ENCODE data around the gene SECTM1.
"Not testable (repeated sequence)": the region's sequence is repeated elsewhere in the genome, so short reads cannot be mapped to it uniquely, and the experiment has no call there.

SECTM1 gene

DNA sequence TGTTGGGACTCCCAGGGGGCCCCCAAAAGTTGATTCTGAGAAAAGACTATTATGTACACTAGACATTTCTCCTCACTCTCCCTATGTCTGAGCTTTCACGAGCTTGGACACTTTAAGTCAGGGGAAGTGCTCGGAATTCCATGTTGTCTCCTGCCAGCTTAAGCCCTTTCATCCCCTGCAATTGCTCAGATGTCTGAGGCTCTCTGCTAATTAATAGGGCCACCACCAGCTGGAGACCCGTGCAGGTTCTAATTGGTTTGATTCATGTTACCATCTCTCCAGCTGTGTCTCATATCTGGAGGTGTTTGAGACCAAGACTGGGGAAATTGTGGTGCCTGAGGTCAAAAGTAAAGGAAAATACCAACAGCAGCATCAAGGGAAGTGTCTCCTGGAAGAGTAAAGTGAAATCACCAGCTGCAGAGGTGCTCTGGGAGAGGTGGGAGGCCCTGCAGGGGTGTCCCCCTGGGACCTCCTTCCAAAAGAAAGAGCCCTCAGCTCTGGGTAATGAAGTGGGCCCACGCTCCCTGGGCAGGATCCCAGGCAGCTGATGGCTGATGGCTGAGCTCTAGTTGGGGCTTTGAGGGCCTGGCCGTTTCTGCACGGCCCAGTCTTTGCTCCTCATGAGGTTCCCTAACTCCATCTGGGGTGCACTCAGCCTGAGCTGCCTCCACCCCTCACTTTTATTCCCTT, 32.2 kb upstream of the SECTM1 start:
- H3K4me3 ChIP-seq (ENCODE audit: low read depth, low read length) = no peak overlapping the region
- TF ChIP-seq, protein P1, sequence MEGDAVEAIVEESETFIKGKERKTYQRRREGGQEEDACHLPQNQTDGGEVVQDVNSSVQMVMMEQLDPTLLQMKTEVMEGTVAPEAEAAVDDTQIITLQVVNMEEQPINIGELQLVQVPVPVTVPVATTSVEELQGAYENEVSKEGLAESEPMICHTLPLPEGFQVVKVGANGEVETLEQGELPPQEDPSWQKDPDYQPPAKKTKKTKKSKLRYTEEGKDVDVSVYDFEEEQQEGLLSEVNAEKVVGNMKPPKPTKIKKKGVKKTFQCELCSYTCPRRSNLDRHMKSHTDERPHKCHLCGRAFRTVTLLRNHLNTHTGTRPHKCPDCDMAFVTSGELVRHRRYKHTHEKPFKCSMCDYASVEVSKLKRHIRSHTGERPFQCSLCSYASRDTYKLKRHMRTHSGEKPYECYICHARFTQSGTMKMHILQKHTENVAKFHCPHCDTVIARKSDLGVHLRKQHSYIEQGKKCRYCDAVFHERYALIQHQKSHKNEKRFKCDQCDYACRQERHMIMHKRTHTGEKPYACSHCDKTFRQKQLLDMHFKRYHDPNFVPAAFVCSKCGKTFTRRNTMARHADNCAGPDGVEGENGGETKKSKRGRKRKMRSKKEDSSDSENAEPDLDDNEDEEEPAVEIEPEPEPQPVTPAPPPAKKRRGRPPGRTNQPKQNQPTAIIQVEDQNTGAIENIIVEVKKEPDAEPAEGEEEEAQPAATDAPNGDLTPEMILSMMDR (IDR thresholded peaks at IDR 0.05; ENCODE audit: low read depth, low read length, missing control alignments) = no peak
- in situ Hi-C loops (cut with HindIII; ENCODE audit: low sequenced_read_pairs) = no loop called here
- no peak for DNase-seq (ENCODE audit: low read depth)

DNA sequence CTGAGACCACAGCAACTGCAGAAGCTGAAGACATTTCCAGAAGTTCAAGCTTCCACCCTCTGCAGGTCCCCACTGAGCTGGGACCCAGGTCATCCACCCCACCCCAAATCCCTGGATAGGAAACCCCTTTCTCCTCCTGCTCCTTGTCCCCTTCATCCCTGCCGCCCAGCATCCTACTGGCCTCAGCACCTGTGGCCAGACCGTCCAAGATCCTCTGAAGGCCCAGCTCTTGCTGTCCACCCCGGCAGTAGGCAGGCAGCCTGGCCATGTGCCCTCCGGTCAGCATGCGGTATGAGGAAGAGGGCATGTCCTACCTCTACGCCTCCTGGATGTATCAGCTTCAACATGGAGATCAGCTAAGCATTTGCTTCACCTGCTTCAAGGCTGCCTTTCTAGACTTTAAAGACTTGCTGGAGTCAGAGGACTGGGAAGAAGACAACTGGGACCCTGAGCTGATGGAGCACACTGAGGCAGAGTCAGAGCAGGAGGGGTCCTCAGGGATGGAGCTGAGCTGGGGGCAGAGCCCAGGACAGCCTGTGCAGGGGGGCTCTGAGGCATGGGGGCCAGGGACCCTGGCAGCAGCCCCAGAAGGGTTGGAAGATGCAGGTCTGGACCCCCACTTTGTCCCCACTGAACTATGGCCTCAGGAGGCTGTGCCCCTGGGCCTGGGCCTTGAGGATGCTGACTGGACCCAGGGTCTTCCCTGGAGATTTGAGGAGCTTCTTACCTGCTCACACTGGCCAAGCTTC, 28.5 kb upstream of the SECTM1 start:
- TF ChIP-seq, protein P1 (IDR thresholded peaks at IDR 0.05; ENCODE audit: low read depth, low read length, missing control alignments) = no peak
- no peak for DNase-seq (ENCODE audit: low read depth)
- in situ Hi-C loops (cut with HindIII; ENCODE audit: low sequenced_read_pairs) = loop anchor here (5.0 kb wide), 1 partner anchor 55 kb away; the partner anchor contains the start of genes HEXD and OGFOD3
- H3K4me3 ChIP-seq (ENCODE audit: low read depth, low read length) = no peak overlapping the region

DNA sequence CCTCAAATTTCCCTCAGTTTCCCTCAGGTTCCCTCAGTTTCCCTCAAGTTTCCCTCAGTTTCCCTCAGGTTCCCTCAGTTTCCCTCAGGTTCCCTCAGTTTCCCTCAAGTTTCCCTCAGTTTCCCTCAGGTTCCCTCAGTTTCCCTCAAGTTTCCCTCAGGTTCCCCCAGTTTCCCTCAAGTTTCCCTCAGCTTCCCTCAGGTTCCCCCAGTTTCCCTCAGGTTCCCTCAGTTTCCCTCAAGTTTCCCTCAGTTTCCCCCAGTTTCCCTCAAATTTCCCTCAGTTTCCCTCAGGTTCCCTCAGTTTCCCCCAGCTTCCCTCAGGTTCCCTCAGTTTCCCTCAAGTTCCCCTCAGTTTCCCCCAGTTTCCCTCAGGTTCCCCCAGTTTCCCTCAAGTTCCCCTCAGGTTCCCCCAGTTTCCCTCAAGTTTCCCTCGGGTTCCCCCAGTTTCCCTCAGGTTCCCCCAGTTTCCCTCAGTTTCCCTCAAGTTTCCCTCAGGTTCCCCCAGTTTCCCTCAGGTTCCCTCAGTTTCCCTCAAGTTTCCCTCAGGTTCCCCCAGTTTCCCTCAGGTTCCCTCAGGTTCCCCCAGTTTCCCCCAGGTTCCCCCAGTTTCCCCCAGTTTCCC, 26.0 kb upstream of the SECTM1 start:
- H3K4me3 ChIP-seq (ENCODE audit: low read depth, low read length); DNase-seq (ENCODE audit: low read depth): not testable (repeated sequence)
- in situ Hi-C loops (cut with HindIII; ENCODE audit: low sequenced_read_pairs) = loop anchor here (5.0 kb wide), 1 partner anchor 58 kb away; the partner anchor contains the start of genes HEXD and OGFOD3

DNA sequence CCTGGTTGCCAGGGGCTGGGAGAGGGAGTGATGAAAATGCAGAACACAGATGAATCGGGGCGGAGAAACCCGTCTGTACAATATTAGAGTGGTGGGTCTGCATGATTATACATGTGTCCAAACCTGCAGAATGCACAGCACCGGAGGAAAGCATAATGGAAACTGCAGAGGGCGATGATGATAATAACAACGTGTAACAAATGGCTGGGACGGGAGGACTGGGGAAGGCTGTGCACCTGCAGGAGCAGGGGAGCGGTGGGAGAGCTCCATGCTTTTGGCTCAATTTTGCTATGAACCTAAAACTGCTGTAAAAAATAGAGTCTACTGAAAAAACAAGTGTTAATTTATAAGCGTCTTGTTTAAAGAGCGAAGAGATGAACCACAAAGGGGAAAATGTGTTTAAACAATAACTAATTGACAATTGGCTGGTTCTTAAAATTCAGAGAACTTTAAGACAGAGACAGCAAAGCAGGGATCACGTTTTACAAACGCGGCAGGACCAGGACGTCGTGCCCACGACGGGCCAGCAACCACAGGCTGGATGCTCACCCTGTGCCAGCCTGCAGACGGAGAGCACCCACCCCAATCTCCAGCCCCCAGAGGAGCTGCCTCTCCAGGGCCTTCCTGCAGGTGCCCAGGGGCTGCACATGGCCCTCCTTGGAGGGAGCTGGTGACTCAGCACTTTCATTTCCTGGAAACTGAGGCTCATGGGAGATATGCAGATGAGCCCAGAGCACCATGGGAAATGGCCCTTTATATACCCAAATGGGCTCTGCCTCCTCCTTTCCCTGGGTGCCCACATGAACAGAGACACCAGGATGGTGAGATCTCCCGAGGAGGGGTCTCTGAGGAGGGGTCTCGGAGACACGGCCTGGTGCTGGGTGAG, 25.1 kb upstream of the SECTM1 start, which contains the start of gene TEX19:
TSS of gene TEX19 (plus strand) at position 783 of the 886 bp plus-strand sequence. CDS start 2,904 bp downstream, outside the sequence.
- no peak for DNase-seq (ENCODE audit: low read depth)
- H3K4me3 ChIP-seq (ENCODE audit: low read depth, low read length) = no peak within 1 kb of the TSS
- TF ChIP-seq, protein P1 (IDR thresholded peaks at IDR 0.05; ENCODE audit: low read depth, low read length, missing control alignments) = no peak
- in situ Hi-C loops (cut with HindIII; ENCODE audit: low sequenced_read_pairs) = no loop called here

DNA sequence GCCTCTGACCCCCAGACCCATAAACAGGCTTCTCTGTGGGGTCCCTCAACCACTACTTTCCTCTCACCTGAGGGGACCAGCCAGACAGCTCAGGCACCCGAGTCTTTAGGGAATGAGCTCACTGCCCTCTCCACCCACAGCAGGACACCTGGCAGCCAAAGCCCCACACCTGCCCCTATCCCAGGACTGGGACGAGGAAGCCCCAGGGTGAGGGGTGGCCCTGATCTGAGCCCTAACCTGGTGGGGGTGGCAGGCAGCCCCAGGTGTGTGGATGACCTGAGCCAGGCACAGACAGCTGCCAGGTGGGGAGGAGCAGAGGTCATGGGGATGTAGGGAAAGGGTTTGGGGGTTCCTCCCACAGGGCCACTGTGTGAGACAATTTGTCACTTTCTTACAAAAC, 23.8 kb upstream of the SECTM1 start:
- TF ChIP-seq, protein P1 (IDR thresholded peaks at IDR 0.05; ENCODE audit: low read depth, low read length, missing control alignments) = no peak
- no peak for DNase-seq (ENCODE audit: low read depth)
- H3K4me3 ChIP-seq (ENCODE audit: low read depth, low read length) = no peak overlapping the region
- in situ Hi-C loops (cut with HindIII; ENCODE audit: low sequenced_read_pairs) = no loop called here

DNA sequence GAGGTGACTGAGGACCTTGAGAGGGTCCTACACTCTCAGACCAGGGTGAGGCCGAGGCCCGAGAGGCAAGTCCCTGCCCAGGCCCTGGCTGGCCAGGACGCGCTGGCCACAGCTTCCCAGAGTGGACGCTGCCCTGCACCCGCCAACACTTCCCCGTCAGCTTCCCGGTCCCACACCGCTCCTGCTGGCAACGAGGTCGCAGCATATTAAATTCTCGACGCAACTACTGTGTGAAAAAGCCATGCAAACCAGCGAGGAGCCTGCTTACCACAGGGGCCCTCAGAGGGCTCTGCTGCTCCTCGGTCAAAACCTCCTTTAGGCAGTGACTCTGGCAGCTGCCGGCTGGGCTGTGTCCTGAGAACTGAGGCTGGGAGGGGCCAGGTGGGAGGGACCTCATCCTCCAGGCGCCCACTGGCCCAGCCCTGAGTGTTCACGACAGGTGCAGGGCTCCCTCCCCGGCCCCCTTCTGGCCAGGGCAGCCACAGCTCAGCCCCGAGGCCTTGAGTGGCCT, 23.3 kb upstream of the SECTM1 start:
- in situ Hi-C loops (cut with HindIII; ENCODE audit: low sequenced_read_pairs) = no loop called here
- no peak overlapping the region for H3K4me3 ChIP-seq (ENCODE audit: low read depth, low read length)
- TF ChIP-seq, protein P1 (IDR thresholded peaks at IDR 0.05; ENCODE audit: low read depth, low read length, missing control alignments) = no peak

More for the DNA sequence above, 23.3 kb upstream of the SECTM1 start:
- no peak for DNase-seq (ENCODE audit: low read depth)
